NOMO-1 (cell line): ENCODE measurements around the gene LRRC63.
"Not testable (repeated sequence)": the region's sequence is repeated elsewhere in the genome, so short reads cannot be mapped to it uniquely, and the experiment has no call there.

Source experiments
- DNase-seq, 2 experiments: peaks; one replicate each; lab custom pipeline; 2025; ENCODE audit not compliant: unreplicated experiment in 2 of 2; lab: John Stamatoyannopoulos, UW

The LRRC63 gene

GRCh38 chr13:46211483-46212351 lies at the start of gene LRRC63:
Gene LRRC63 (plus strand): TSS chr13:46211928. CDS start chr13:46213035, 1,107 bp downstream.
- peak; percentile 77 to 87 for DNase-seq

GRCh38 chr13:46162741-46163140 lies 49.0 kb upstream of the LRRC63 start:
- DNase-seq: not testable (repeated sequence)

GRCh38 chr13:46164661-46165060 lies 47.1 kb upstream of the LRRC63 start:
- DNase-seq: no peak

GRCh38 chr13:46165485-46166223 lies 46.1 kb upstream of the LRRC63 start:
- no peak for DNase-seq

- DNase-seq: no peak
These were observed 45.5 kb upstream of the LRRC63 start for GRCh38 chr13:46166224-46166584.

- no peak for DNase-seq
These were observed 44.6 kb upstream of the LRRC63 start for GRCh38 chr13:46166947-46167610.

- peak; percentile 57 to 70 for DNase-seq
These were observed 43.4 kb upstream of the LRRC63 start for GRCh38 chr13:46168341-46168740.

GRCh38 chr13:46168783-46169182 lies 42.9 kb upstream of the LRRC63 start:
- peak in 1 of 2 experiments; percentile 61 for DNase-seq

- no peak for DNase-seq
These were observed 42.0 kb upstream of the LRRC63 start for GRCh38 chr13:46169758-46170157.

- no peak for DNase-seq
These were observed 41.5 kb upstream of the LRRC63 start for GRCh38 chr13:46170268-46170667.

GRCh38 chr13:46170687-46171086 lies 41.0 kb upstream of the LRRC63 start:
- DNase-seq: peak; percentile 75 to 92

GRCh38 chr13:46171217-46171616 lies 40.5 kb upstream of the LRRC63 start:
- DNase-seq: peak; percentile 60 to 78

- no peak for DNase-seq
These were observed 40.0 kb upstream of the LRRC63 start for GRCh38 chr13:46171739-46172138.

GRCh38 chr13:46172531-46172991 lies 39.2 kb upstream of the LRRC63 start:
- peak; percentile 74 to 94 for DNase-seq

- peak in 1 of 2 experiments; percentile 20 for DNase-seq
These were observed 38.1 kb upstream of the LRRC63 start for GRCh38 chr13:46173656-46174055.

- DNase-seq: peak; percentile 91 to 97
These were observed 35.0 kb upstream of the LRRC63 start for GRCh38 chr13:46176756-46177155.

- peak; percentile 34 to 48 for DNase-seq
These were observed 33.6 kb upstream of the LRRC63 start for GRCh38 chr13:46178143-46178542.

GRCh38 chr13:46178821-46179220 lies 32.9 kb upstream of the LRRC63 start:
- no peak for DNase-seq

- peak; percentile 77 to 80 for DNase-seq
These were observed 32.2 kb upstream of the LRRC63 start for GRCh38 chr13:46179491-46179908.

GRCh38 chr13:46179969-46180763 lies 31.6 kb upstream of the LRRC63 start:
- DNase-seq: no peak
